HL-60 (cell line): Measurements from ENCODE around the gene SLC15A3.
"Not testable (repeated sequence)": the region's sequence is repeated elsewhere in the genome, so short reads cannot be mapped to it uniquely, and the experiment has no call there.

Source experiments
- GABPA ChIP-seq: IDR thresholded peaks from 2 replicates; pipeline ENCODE4 v1.6.1; 2012; ENCODE audit warnings: low read depth
- POLR2AphosphoS5 ChIP-seq: IDR thresholded peaks from 2 replicates; pipeline ENCODE4 v1.6.1; 2012; ENCODE audit warnings: low read depth
- SPI1 ChIP-seq: IDR thresholded peaks from 2 replicates; pipeline ENCODE4 v1.6.1; 2012; ENCODE audit warnings: low read depth, mild to moderate bottlenecking, borderline replicate concordance
- TF ChIP-seq, protein P1 (sequence below): IDR thresholded peaks from one replicate; pipeline ENCODE4 v1.5.1; 2011; ENCODE audit warnings: low read length, control low read depth, inconsistent platforms; ENCODE audit not compliant: insufficient read depth

DNA sequence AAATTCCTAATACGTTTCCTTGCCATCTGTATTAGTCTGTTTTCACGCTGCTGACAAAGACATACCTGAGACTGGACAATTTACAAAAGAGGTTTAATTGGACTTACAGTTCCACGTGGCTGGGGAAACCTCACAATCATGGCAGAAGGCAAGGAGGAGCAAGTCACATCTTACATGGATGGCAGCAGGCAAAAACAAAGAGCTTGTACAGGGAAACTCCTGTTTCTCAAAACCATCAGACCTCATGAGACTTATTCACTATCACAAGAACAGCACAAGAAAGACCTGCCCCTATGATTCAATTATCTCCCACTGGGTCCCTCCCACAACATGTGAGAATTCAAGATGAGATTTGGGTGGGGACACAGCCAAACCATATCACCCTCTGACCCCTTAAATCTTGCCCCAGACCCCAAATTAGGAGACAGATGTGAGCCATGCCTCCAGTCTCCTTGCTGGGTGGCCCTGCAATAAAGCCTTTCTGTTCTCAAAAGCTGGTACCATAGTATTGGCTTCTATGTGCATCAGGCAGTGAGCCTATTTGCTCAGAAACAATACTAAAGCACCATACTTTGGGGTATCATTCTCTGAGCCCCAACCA, 42.2 kb downstream of the SLC15A3 start:
- TF ChIP-seq, protein P1, sequence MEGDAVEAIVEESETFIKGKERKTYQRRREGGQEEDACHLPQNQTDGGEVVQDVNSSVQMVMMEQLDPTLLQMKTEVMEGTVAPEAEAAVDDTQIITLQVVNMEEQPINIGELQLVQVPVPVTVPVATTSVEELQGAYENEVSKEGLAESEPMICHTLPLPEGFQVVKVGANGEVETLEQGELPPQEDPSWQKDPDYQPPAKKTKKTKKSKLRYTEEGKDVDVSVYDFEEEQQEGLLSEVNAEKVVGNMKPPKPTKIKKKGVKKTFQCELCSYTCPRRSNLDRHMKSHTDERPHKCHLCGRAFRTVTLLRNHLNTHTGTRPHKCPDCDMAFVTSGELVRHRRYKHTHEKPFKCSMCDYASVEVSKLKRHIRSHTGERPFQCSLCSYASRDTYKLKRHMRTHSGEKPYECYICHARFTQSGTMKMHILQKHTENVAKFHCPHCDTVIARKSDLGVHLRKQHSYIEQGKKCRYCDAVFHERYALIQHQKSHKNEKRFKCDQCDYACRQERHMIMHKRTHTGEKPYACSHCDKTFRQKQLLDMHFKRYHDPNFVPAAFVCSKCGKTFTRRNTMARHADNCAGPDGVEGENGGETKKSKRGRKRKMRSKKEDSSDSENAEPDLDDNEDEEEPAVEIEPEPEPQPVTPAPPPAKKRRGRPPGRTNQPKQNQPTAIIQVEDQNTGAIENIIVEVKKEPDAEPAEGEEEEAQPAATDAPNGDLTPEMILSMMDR: not testable (repeated sequence)
- not testable (repeated sequence) for TF ChIP-seq SPI1, POLR2AphosphoS5, GABPA
